GM18519 (cell line): ENCODE results near the gene NUMA1.
A peak's percentile ranks its signal among the peaks of the same experiment; 100 is the strongest.

Experiments used
- ATAC-seq: cut with Tn5 transposase; IDR thresholded peaks from one replicate; pipeline ENCODE4 v1.9.1; 2021; ENCODE audit warnings: mild to moderate bottlenecking, moderate library complexity; ENCODE audit not compliant: unreplicated experiment, low FRiP score

NUMA1 gene

GRCh38 chr11:72102946-72103753 lies 22.8 kb upstream of the NUMA1 start, which contains the start of gene LAMTOR1:
TSS of gene LAMTOR1 (minus strand) at chr11:72103297. CDS start at chr11:72103224, 73 bp downstream.
- peak; percentile 65 for ATAC-seq

- ATAC-seq: peak; percentile 5
Measured at GRCh38 chr11:72102631-72102945, 22.2 kb upstream of the NUMA1 start.

GRCh38 chr11:72102162-72102561 lies 21.8 kb upstream of the NUMA1 start:
- no peak for ATAC-seq

- no peak for ATAC-seq
Measured at GRCh38 chr11:72100462-72100861, 20.1 kb upstream of the NUMA1 start.

GRCh38 chr11:72100009-72100408 lies 19.7 kb upstream of the NUMA1 start:
- ATAC-seq: no peak

- ATAC-seq: no peak
Measured at GRCh38 chr11:72098741-72099140, 18.4 kb upstream of the NUMA1 start.

- ATAC-seq: no peak
Measured at GRCh38 chr11:72091292-72091691, 10.9 kb upstream of the NUMA1 start.

GRCh38 chr11:72088076-72088808 lies 7.9 kb upstream of the NUMA1 start:
- no peak for ATAC-seq

- ATAC-seq: no peak
Measured at GRCh38 chr11:72085621-72086351, 5.4 kb upstream of the NUMA1 start.

GRCh38 chr11:72084965-72085364 lies 4.6 kb upstream of the NUMA1 start:
- no peak for ATAC-seq

- ATAC-seq: no peak
Measured at GRCh38 chr11:72084076-72084475, 3.7 kb upstream of the NUMA1 start.

GRCh38 chr11:72083414-72083813 lies 3.1 kb upstream of the NUMA1 start:
- ATAC-seq: no peak

- no peak for ATAC-seq
Measured at GRCh38 chr11:72081821-72082453, 1.6 kb upstream of the NUMA1 start.

- no peak for ATAC-seq
Measured at GRCh38 chr11:72081184-72081644, 872 bp upstream of the NUMA1 start.

- no peak for ATAC-seq
Measured at GRCh38 chr11:72079819-72080325, 470 bp downstream of the NUMA1 start.

- ATAC-seq: no peak
Measured at GRCh38 chr11:72078477-72078876, 1.9 kb downstream of the NUMA1 start.

GRCh38 chr11:72075756-72076155 lies 4.6 kb downstream of the NUMA1 start:
- no peak for ATAC-seq

- ATAC-seq: no peak
Measured at GRCh38 chr11:72075109-72075508, 5.2 kb downstream of the NUMA1 start.

- no peak for ATAC-seq
Measured at GRCh38 chr11:72072348-72072747, 8.0 kb downstream of the NUMA1 start.

GRCh38 chr11:72070491-72070890 lies 9.9 kb downstream of the NUMA1 start:
- no peak for ATAC-seq
